ENCODE data around the gene PPIE. TPM values are rescaled to one million over a fixed set of nuclear protein-coding genes. Genes with fewer than 3 reads are reported as not detected.
A peak's percentile ranks its signal among the peaks of the same experiment; 100 is the strongest.
"Not testable (repeated sequence)": the region's sequence is repeated elsewhere in the genome, so short reads cannot be mapped to it uniquely, and the experiment has no call there.

PPIE gene
- total and polyA plus RNA-seq, 10 donors, result 32.1 to 53.2 (median 41.1) TPM

DNA sequence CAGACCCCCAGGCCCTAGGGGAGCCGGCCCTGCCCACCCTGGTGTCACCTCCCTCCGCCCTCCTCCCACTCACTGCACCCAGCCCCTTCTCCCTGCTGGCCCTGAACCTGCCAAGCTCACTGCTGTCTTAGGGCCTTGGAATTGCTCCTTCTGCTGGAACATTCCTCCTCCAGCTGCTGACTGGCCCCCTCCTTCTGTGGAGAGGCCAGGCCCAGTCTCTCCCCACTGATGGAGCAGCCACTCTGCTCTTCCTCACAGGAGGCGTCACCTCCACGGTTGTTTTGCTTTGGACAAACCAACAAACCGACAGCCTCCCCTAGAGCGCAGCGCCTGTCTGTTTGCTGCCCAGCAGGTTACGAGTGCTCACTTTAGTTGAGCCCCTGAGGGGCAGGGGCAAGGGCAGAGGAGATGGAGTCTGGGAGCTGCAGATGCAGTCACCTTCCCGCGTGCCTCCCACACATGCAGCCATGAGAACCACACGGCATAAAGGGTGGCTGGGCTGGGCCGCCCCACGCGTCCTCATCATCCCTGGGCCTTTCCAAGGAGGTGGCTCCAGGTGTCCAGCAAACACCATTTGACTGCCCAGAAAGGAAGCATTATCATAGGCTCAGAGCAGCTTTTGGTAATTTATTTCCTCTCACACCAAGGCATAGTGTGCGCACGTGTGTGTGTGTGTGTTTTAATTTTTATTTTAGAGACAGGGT lies 23.0 kb downstream of the PPIE start:
- no peak overlapping the region for H3K27ac ChIP-seq
- 85 to 88% (median 86%) methylated on average over 15 to 16 of the region's 16 CpGs for WGBS, 5 donors
- H3K36me3 ChIP-seq, result peaks cover 0 to 69% (median 39%) of the 10 kb centered on the region in 6 donors
- no peaks in the 10 kb centered on the region for H3K27me3 ChIP-seq (replicated peaks in 1 of 7)
- no peaks in the 10 kb centered on the region for H3K9me3 ChIP-seq
- H3K4me1 ChIP-seq, result no peaks in the 10 kb centered on the region
- no peak for TF ChIP-seq POLR2A (IDR thresholded peaks at IDR 0.05)
- no peak for TF ChIP-seq POLR2AphosphoS5 (IDR thresholded peaks at IDR 0.05)
- TF ChIP-seq CTCF (IDR thresholded peaks at IDR 0.05 in 8 of 11, conservative IDR thresholded peaks at IDR 0.05 in 3 of 11), result no peak
- intact Hi-C loops (cut with DNase I; ENCODE audit: low total_unique reads), result no loop called here
- no peak overlapping the region for H3K4me3 ChIP-seq
- DNase-seq, result no peak

- 91 to 95% (median 92%) methylated on average over 26 to 30 of the region's 30 CpGs for WGBS, 5 donors
- Histone ChIP-seq H3K27ac (no peak overlapping the region), H3K9me3 (no peaks in the 10 kb centered on the region), H3K27me3 (replicated peaks in 1 of 7) (no peaks in the 10 kb centered on the region), H3K4me3 (no peak overlapping the region), H3K4me1 (no peaks in the 10 kb centered on the region), H3K36me3 (peaks cover 0 to 57% (median 28%) of the 10 kb centered on the region in 6 donors)
- TF ChIP-seq CTCF (IDR thresholded peaks at IDR 0.05 in 8 of 11, conservative IDR thresholded peaks at IDR 0.05 in 3 of 11) (no peak), POLR2AphosphoS5 (IDR thresholded peaks at IDR 0.05) (no peak), POLR2A (IDR thresholded peaks at IDR 0.05) (no peak)
- no peak for DNase-seq
- intact Hi-C loops (cut with DNase I; ENCODE audit: low total_unique reads), result no loop called here
These were observed 24.2 kb downstream of the PPIE start for GRCh38 chr1:39762550-39763540.

GRCh38 chr1:39763619-39764374 lies 25.1 kb downstream of the PPIE start:
- H3K27ac ChIP-seq; H3K9me3 ChIP-seq; DNase-seq; H3K4me1 ChIP-seq; H3K4me3 ChIP-seq; H3K27me3 ChIP-seq (replicated peaks in 1 of 7); intact Hi-C loops (cut with DNase I; ENCODE audit: low total_unique reads): not testable (repeated sequence)
- peaks cover 0 to 48% (median 19%) of the 10 kb centered on the region in 6 donors for H3K36me3 ChIP-seq
- WGBS, 5 donors, result 84 to 92% (median 86%) methylated on average over 12 to 15 of the region's 18 CpGs

DNA sequence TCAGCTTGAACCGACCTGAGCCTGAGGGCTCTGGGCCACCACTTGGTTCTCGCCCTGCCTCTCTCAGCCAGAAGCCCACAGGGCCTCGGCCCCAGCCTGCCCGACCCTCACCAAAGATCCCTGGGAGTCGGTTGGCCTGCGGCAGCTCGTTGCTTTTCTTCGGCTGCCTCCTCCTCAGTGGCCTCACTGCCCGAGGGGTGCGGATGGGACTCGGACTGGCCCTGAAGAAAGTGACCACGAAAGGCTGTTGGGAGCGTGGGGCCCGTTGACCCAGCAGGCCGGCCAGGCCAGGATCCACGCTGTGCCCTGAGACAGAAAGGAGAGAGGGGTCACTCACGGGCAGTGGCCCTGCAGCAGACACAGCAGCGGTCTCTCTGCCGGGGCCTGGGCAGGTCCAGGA lies 25.8 kb downstream of the PPIE start:
- H3K27ac ChIP-seq; H3K4me3 ChIP-seq; intact Hi-C loops (cut with DNase I; ENCODE audit: low total_unique reads); DNase-seq; H3K4me1 ChIP-seq; H3K9me3 ChIP-seq; H3K27me3 ChIP-seq (replicated peaks in 1 of 7): not testable (repeated sequence)
- 87 to 100% (median 95%) methylated on average over 3 to 14 of the region's 19 CpGs; no CpG with 5 or more reads in 1 of the 5 donors for WGBS, 5 donors
- H3K36me3 ChIP-seq, result peaks cover 0 to 41% (median 12%) of the 10 kb centered on the region in 6 donors

- DNase-seq; H3K9me3 ChIP-seq; intact Hi-C loops (cut with DNase I; ENCODE audit: low total_unique reads); H3K4me1 ChIP-seq; H3K4me3 ChIP-seq; H3K27ac ChIP-seq: not testable (repeated sequence)
- WGBS, 5 donors, result 47 to 85% (median 71%) methylated on average over 1 to 2 of the region's 5 CpGs
- Histone ChIP-seq H3K27me3 (replicated peaks in 1 of 7) (peaks cover 0 to 16% (median 4%) of the 10 kb centered on the region in 7 donors), H3K36me3 (peaks cover 0 to 21% (median 1%) of the 10 kb centered on the region in 6 donors)
These were observed 27.8 kb downstream of the PPIE start for GRCh38 chr1:39766466-39766865.

DNA sequence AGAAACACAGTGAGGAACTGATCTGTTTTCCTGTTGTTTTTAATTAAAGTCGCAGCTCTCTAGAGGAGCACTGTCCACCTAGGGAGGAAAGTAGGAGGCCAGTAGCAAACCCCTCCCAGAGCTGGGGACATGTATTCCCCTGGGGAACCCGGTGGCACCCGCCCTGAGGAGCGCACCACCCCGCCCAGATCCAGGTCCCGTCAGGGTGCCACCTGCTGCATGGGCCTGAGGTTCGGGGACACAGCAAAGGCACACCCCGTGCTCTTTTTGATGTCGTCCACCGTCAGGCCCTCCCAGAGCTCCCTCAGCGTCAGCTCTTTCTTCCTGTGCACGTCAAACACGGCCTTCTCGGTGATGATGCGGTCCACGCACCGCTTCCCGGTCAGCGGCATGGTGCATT lies 30.8 kb downstream of the PPIE start:
- intact Hi-C loops (cut with DNase I; ENCODE audit: low total_unique reads); DNase-seq: not testable (repeated sequence)
- 83 to 89% (median 85%) methylated on average over 9 to 18 of the region's 19 CpGs; no CpG with 5 or more reads in 1 of the 5 donors for WGBS, 5 donors

DNA sequence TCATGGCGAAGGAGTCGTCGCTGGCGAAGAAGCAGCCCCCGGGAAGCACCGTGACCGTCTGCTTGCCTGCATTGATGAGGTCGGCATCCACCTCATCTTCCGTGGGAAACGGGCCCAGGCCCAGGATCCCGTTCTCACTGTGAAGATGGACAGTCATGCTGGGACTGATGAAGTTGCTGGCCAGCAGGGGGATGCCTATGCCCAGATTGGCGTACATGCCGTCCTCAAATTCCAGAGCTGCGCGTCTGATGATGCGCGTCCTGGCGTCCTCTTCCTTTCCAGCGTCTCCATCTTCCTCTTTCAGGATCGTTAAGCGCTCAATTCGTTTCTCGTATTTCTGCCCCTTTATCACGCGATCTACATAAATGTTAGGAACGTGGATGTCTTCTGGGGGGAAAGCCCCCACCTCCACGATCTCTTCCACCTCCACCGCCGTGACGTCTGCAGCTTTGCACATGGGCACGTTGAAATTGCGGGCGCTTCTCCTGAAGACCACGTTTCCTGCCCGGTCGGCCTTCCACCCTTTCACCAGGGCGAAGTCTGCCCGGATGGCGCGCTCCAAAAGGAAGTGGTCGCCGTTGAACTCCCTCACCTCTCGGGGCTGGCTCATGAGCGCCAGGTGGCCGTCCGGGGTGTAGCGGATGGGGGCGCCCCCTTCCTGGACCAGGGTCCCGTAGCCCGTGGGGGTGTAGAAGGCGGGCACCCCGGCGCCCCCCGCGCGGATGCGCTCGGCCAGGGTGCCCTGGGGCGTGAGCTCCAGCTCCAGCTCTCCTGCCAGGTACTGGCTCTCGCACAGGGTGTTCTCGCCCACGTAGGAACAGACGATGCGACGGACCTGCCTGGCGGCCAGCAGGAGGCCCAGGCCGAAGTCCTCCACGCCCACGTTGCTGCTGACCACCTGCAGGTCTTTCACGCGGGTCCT lies 31.7 kb downstream of the PPIE start:
- H3K9me3 ChIP-seq; H3K27ac ChIP-seq; H3K36me3 ChIP-seq; intact Hi-C loops (cut with DNase I; ENCODE audit: low total_unique reads); DNase-seq; H3K4me1 ChIP-seq: not testable (repeated sequence)
- 2 to 16% (median 6%) methylated on average over 13 to 27 of the region's 71 CpGs for WGBS, 5 donors
- Histone ChIP-seq H3K27me3 (replicated peaks in 1 of 7) (peaks cover 0 to 17% (median 4%) of the 10 kb centered on the region in 7 donors), H3K4me3 (peak overlapping the region in 1 of 8 donors; percentile 54)

More for the DNA sequence above, 30.8 kb downstream of the PPIE start:
- H3K9me3 ChIP-seq, H3K36me3 ChIP-seq, H3K4me3 ChIP-seq, H3K4me1 ChIP-seq, H3K27ac ChIP-seq: not testable (repeated sequence)
- H3K27me3 ChIP-seq (replicated peaks in 1 of 7), result peaks cover 0 to 17% (median 4%) of the 10 kb centered on the region in 7 donors

All from spleen (tissue), 11 donors.